Sigmoid colon (tissue), 4 donors: ENCODE results near the gene FKBP6.

Source experiments
- CTCF ChIP-seq, 4 experiments: fragments of 450-650 bp in 3 of 4; fragments of 200-600 bp in 1 of 4; IDR thresholded peaks; one replicate each; pipeline ENCODE4 v1.5.1; 2016 to 2019; ENCODE audit warnings: antibody characterized with exemption in 4 of 4, mild to moderate bottlenecking in 3 of 4, moderate library complexity in 2 of 4
- EP300 ChIP-seq, 4 donors: sonication (generic); formaldehyde crosslinking; IDR thresholded peaks; one replicate each; pipeline ENCODE4 v1.6.1; 2017; ENCODE audit warnings: antibody characterized with exemption in 4 of 4

DNA sequence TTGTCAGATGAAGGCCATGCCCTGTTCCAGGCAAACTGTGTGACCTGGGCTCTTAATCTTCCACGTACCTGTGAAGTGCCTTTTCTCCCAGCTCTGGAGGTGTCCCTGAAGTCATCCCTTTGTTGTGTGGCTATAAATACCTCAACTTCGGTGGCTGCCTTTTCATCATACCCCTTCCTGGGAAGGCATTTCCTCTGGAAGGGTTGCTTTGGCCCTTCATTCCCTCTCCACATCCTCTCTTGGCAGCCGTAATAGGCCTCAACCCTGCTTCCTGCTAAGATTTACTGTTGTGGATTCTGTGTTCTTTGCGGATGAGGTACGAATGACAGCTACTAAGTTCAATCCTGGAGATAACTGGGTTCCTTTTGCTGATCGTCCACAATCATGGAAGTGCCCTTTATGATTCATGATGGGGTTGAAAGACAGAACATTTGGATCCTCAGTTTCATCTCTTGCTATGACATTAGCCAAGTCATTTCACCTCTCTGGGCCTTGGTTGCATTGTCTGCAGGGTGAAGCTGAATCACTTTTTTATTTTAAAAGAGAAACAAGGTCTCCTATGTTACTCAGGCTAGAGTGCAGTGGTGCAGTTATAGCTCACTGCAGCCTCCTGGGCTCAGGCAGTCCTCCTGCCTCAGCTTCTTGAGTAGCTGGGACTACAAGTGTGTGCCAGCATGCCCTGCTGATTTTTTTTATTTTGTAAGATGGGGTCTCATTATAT is 23.6 kb downstream of the FKBP6 start:
- TF ChIP-seq CTCF (IDR thresholded peaks at IDR 0.05) (no peak), EP300 (IDR thresholded peaks at IDR 0.05) (no peak)
